ENCODE data around the gene GGACT.
"Not testable (repeated sequence)": the region's sequence is repeated elsewhere in the genome, so short reads cannot be mapped to it uniquely, and the experiment has no call there.

GGACT gene

GRCh38 chr13:100527644-100528043 is 60.9 kb downstream of the GGACT start:
- no peak for TF ChIP-seq CTCF (IDR thresholded peaks at IDR 0.05; ENCODE audit: borderline replicate concordance, insufficient read depth, low read depth, low read length)
- no peak overlapping the region for H3K4me3 ChIP-seq (ENCODE audit: low read depth, low read length)

DNA sequence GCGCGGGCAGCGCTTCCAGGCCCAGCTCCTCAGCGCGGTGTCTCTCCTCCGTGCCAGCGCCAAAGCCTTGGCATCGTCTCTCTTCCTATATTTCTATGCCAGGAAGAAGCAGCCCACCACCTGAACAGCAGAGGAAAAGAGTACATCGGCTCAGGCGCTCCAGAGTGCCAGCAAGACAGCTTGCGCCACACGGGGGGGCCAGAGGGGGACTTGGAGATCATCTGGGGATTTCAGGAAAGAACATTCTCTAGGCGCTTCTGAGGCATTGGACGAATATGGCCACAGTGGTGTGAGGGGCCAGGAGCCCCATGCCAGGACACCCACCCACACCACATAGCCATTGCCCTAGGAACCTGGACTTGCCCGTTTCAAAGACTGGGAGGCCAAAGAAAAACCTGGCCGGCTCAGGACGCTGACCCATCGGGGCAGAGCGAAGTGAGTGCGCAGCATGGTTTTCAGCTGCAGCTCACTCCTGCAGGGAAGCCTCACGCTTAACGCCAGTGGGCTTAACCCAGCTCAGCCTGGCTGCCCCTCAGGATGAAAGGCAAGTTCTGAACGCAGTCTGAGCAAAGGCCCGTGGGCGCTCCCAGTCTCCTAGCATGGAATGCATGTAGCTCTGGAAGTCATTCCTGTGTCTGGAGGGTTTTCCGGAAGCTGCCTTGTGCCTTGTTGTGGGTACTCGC is 62.1 kb downstream of the GGACT start:
- no peak for TF ChIP-seq CTCF (IDR thresholded peaks at IDR 0.05; ENCODE audit: borderline replicate concordance, insufficient read depth, low read depth, low read length)

DNA sequence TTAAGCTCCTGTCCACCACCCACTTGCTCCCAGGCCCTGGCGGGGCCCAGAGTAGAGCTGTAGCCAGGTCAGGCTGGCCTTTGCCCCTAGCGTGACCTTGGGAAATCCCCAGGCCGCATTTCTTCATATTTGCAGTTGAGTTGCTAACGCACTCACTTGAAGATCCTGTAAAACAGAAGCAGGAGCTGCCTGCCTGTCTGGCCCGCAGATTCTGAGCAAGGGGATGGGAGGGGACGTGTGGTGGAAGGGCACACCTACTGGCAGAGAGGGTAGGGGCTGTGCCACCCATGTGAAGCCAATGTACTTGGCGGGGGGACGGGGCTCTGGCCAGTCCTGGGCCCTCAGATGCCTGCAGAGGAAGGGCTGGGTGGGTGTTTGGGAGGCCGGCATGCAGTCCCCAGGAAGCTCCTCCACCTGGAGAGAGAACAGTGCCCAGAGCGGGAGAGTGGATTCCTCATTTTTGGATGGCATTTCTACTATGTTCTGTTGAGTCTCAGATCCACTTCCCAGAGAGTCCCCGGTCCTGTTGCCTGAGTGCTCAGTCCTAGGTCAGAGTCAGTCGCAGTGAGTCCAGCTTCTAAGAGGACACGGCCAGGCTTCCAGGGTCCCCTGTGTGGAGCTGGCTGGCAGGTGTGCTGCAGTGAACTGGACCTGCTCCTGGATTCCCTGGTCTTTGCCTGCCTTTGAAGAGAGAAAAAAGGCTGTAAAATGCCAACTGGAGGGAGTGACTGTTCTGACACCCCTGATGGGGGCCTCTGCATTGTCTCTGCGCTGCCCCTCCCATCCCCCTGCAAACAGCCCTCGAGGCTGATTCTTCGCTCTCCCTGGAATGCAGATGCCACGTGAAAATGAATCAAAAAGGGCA is 62.9 kb downstream of the GGACT start:
- H3K4me3 ChIP-seq (ENCODE audit: low read depth, low read length): no peak overlapping the region
- TF ChIP-seq CTCF (IDR thresholded peaks at IDR 0.05; ENCODE audit: borderline replicate concordance, insufficient read depth, low read depth, low read length): no peak

More for the DNA sequence above, 62.1 kb downstream of the GGACT start:
- no peak overlapping the region for H3K4me3 ChIP-seq (ENCODE audit: low read depth, low read length)

DNA sequence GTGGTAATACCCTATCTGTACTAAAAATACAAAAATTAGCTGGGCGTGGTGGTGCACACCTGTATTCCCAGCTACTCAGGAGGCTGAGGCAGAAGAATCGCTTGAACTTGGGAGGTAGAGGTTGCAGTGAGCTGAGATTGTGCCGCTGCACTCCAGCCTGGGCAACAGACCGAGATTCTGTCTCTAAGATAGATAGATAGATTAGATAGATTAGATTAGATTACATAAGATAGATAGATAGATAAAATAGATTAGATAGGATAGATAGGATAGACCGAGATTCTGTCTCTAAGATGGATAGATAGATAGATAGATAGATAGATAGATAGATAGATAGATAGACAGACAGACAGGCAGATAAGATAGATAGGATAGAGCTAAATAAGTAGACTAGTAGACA is 63.9 kb downstream of the GGACT start:
- H3K4me3 ChIP-seq (ENCODE audit: low read depth, low read length): not testable (repeated sequence)

DNA sequence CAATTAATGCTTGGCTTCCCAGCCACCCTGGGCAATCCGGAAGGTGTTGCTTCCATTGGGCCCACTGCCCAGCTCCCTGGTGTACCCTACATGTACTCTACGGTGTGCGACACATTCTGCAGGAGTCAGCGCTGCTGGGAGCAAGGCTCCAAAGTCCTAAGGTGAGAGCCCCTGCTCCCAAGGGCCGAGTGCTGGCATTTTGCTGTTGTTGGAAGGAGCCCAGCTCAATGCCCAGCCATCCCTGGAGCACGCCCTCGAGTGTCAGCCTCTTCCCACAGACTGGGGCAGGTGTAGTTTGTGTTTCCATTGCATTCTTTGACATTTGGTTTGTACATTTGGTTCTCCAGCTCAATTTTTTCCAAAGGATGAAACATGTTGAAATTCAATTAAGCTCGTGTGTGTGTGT is 64.6 kb downstream of the GGACT start:
- H3K4me3 ChIP-seq (ENCODE audit: low read depth, low read length): no peak overlapping the region
- no peak for TF ChIP-seq CTCF (IDR thresholded peaks at IDR 0.05; ENCODE audit: borderline replicate concordance, insufficient read depth, low read depth, low read length)

- no peak for TF ChIP-seq CTCF (IDR thresholded peaks at IDR 0.05; ENCODE audit: borderline replicate concordance, insufficient read depth, low read depth, low read length)
- H3K4me3 ChIP-seq (ENCODE audit: low read depth, low read length): no peak overlapping the region
These were observed 65.2 kb downstream of the GGACT start for GRCh38 chr13:100523411-100523810.

- H3K4me3 ChIP-seq (ENCODE audit: low read depth, low read length): no peak overlapping the region
- TF ChIP-seq CTCF (IDR thresholded peaks at IDR 0.05; ENCODE audit: borderline replicate concordance, insufficient read depth, low read depth, low read length): no peak
These were observed 65.8 kb downstream of the GGACT start for GRCh38 chr13:100522618-100523309.
